ENCODE results near the gene PLEKHG1. TPM values are rescaled to one million over a fixed set of nuclear protein-coding genes. Genes with fewer than 3 reads are reported as not detected.
A peak's percentile ranks its signal among the peaks of the same experiment; 100 is the strongest.

Gene PLEKHG1
- total and polyA plus RNA-seq, 2 of the 13 experiments (the other 11 are each of a cell fraction or from before 2014, with no cell fraction given), result 0.03 to 0.04 TPM

DNA sequence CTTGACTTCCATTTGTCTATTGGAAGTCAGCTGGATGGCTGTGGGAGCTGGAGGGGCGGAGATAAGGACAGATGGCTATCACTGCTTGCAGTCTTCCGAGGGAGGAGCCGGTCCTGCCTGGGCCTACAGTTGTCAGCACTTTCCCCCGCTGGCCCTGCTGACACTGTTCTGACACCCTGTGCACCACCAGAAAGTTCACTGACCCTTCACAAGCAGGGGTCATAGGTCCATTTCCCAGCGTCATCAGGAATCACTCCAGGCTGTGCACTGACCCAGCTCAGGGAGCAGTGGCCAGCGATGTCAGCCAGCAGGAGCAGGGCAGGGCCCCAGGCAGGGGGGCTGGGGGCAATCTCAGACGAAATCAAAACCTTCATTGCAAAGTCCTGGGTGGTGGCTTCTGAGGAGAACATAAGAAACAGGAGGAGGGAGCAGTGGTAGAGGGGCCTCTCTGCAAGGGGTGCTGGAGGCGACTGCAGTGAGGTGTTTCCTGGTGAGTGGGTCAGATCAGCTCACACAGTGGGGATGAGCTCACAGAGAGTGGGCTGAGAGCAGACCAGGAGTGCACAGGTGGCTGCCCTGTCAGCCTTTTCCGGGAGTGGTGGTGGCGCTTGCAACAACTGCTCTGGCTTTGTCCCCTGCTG, 26.5 kb upstream of the PLEKHG1 start (continued):
- TF ChIP-seq, protein P1, sequence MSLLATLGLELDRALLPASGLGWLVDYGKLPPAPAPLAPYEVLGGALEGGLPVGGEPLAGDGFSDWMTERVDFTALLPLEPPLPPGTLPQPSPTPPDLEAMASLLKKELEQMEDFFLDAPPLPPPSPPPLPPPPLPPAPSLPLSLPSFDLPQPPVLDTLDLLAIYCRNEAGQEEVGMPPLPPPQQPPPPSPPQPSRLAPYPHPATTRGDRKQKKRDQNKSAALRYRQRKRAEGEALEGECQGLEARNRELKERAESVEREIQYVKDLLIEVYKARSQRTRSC (CRISPR knock-in tag; IDR thresholded peaks at IDR 0.05; ENCODE audit: low read depth), result no peak
- no peak for TF ChIP-seq ZNF136 (CRISPR knock-in tag; IDR thresholded peaks at IDR 0.05; ENCODE audit: low read depth)
- TF ChIP-seq MAZ (IDR thresholded peaks at IDR 0.05; ENCODE audit: borderline replicate concordance, low read depth, low read length), result no peak
- TF ChIP-seq MAZ (CRISPR knock-in tag; IDR thresholded peaks at IDR 0.05; ENCODE audit: low read depth), result peak; percentile 46; the same call in 1 of the 2 replicates
- TF ChIP-seq, protein P2, sequence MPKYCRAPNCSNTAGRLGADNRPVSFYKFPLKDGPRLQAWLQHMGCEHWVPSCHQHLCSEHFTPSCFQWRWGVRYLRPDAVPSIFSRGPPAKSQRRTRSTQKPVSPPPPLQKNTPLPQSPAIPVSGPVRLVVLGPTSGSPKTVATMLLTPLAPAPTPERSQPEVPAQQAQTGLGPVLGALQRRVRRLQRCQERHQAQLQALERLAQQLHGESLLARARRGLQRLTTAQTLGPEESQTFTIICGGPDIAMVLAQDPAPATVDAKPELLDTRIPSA (CRISPR knock-in tag; IDR thresholded peaks at IDR 0.05; ENCODE audit: borderline replicate concordance), result no peak
- TF ChIP-seq, protein P3, sequence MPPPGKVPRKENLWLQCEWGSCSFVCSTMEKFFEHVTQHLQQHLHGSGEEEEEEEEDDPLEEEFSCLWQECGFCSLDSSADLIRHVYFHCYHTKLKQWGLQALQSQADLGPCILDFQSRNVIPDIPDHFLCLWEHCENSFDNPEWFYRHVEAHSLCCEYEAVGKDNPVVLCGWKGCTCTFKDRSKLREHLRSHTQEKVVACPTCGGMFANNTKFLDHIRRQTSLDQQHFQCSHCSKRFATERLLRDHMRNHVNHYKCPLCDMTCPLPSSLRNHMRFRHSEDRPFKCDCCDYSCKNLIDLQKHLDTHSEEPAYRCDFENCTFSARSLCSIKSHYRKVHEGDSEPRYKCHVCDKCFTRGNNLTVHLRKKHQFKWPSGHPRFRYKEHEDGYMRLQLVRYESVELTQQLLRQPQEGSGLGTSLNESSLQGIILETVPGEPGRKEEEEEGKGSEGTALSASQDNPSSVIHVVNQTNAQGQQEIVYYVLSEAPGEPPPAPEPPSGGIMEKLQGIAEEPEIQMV (CRISPR knock-in tag; IDR thresholded peaks at IDR 0.05; ENCODE audit: low read depth), result no peak
- no peak for TF ChIP-seq ZNF256 (CRISPR knock-in tag; conservative IDR thresholded peaks at IDR 0.05)
- peak; percentile 81; the same call in 1 of the 2 replicates for TF ChIP-seq HDAC1 (CRISPR knock-in tag; IDR thresholded peaks at IDR 0.05)
- no peak for TF ChIP-seq ZNF782 (CRISPR knock-in tag; IDR thresholded peaks at IDR 0.05; ENCODE audit: borderline replicate concordance)
- TF ChIP-seq, protein P4, sequence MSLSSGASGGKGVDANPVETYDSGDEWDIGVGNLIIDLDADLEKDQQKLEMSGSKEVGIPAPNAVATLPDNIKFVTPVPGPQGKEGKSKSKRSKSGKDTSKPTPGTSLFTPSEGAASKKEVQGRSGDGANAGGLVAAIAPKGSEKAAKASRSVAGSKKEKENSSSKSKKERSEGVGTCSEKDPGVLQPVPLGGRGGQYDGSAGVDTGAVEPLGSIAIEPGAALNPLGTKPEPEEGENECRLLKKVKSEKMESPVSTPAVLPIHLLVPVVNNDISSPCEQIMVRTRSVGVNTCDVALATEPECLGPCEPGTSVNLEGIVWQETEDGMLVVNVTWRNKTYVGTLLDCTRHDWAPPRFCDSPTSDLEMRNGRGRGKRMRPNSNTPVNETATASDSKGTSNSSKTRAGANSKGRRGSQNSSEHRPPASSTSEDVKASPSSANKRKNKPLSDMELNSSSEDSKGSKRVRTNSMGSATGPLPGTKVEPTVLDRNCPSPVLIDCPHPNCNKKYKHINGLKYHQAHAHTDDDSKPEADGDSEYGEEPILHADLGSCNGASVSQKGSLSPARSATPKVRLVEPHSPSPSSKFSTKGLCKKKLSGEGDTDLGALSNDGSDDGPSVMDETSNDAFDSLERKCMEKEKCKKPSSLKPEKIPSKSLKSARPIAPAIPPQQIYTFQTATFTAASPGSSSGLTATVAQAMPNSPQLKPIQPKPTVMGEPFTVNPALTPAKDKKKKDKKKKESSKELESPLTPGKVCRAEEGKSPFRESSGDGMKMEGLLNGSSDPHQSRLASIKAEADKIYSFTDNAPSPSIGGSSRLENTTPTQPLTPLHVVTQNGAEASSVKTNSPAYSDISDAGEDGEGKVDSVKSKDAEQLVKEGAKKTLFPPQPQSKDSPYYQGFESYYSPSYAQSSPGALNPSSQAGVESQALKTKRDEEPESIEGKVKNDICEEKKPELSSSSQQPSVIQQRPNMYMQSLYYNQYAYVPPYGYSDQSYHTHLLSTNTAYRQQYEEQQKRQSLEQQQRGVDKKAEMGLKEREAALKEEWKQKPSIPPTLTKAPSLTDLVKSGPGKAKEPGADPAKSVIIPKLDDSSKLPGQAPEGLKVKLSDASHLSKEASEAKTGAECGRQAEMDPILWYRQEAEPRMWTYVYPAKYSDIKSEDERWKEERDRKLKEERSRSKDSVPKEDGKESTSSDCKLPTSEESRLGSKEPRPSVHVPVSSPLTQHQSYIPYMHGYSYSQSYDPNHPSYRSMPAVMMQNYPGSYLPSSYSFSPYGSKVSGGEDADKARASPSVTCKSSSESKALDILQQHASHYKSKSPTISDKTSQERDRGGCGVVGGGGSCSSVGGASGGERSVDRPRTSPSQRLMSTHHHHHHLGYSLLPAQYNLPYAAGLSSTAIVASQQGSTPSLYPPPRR (CRISPR knock-in tag; IDR thresholded peaks at IDR 0.05; ENCODE audit: borderline replicate concordance), result peak; percentile 26; the same call in 1 of the 2 replicates
- no peak for TF ChIP-seq EED (CRISPR knock-in tag; IDR thresholded peaks at IDR 0.05)
- TF ChIP-seq SATB2 (CRISPR knock-in tag; IDR thresholded peaks at IDR 0.05), result no peak
- no peak for TF ChIP-seq KLF12 (CRISPR knock-in tag; IDR thresholded peaks at IDR 0.05; ENCODE audit: borderline replicate concordance)
- TF ChIP-seq RXRB (CRISPR knock-in tag; IDR thresholded peaks at IDR 0.05; ENCODE audit: borderline replicate concordance), result peak; percentile 87
- no peak for TF ChIP-seq TRIM22 (IDR thresholded peaks at IDR 0.05)
- no peak for TF ChIP-seq POGK (CRISPR knock-in tag; conservative IDR thresholded peaks at IDR 0.05)
- TF ChIP-seq WIZ (CRISPR knock-in tag; IDR thresholded peaks at IDR 0.05), result no peak
- no peak for TF ChIP-seq ISL2 (CRISPR knock-in tag; IDR thresholded peaks at IDR 0.05)
- TF ChIP-seq POLR2A (IDR thresholded peaks at IDR 0.05; ENCODE audit: insufficient read depth in 1 of 2, low read depth in 2 of 2, low read length in 2 of 2), result no peak

Data from HepG2 (cell line).